Stimulated activated CD4-positive, alpha-beta T cell treated with anti-CD3 and anti-CD28 coated beads, Interleukin-1b, Interleukin-23, amount 100 ng/mL, for 48 hours (primary cell): ENCODE data around the gene SPON1.
A peak's percentile ranks its signal among the peaks of the same experiment; 100 is the strongest.

ENCODE experiments used
- DNase-seq: peaks from one replicate; pipeline ENCODE4 v3.0.0-alpha.2; 2020

The SPON1 gene

DNA sequence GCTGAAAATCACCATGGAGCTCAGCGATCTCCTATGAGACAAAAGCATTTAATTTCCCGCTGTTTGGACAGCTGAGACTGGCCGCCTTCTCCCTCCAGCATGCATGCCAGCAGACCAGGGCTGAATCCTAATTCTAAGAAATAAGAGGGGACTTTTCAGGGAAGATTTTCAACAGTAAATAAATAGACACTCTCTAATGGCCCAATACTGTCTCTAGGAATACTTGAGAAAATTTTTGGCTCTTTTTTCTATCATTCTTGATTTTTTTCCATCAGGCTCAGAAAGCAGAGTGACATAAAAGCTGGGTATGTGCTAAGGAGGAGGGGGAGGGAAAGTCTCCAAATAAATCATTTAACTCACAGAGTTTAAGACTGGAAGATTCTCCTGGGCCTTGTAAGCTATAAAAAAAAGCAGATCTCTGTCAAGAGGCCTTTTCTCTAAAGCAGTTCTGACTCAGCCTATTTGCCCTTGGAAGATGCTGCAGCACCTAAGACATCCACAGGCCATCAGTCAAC is 17.6 kb upstream of the SPON1 start:
- no peak for DNase-seq

DNA sequence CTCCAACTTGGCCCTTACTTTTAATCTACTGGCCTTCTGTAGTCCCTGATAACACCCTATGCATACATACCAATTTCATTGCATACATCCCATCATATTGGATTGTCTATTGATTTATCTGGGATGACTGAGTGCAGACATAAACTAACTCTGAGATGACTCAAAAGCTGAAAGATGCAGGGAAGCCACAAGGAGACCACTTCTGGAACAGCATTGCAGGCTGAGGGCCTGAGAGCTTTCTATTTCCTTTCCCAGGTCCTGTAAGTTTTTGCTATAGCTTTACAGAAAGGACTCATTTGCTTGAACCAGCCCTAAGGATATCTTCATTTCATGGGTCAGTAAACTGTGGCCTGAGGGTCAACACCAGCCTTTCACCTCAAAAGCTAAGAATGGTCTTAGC is 15.1 kb upstream of the SPON1 start:
- DNase-seq, result no peak

GRCh38 chr11:13949876-13950275 is 12.6 kb upstream of the SPON1 start:
- DNase-seq, result no peak

GRCh38 chr11:13952221-13952620 is 10.3 kb upstream of the SPON1 start:
- no peak for DNase-seq

DNA sequence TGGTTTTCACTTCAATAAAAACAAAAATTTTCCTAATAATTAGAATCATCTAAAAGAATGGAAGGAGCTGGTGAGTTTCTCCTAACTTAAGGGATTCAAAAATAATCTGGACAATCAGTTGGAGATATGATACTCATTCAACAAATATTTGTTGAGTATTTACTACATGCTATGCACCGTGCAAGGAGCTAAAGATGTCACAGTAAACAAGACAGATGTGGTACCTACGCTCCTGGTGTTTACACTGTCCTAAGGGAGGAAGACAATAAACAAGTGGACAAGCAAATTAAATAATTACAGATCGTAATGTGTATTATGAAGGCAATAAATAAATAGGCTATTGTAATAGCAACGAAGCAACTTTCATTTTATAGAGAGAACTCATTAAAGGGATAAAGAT is 9.9 kb upstream of the SPON1 start:
- no peak for DNase-seq

DNA sequence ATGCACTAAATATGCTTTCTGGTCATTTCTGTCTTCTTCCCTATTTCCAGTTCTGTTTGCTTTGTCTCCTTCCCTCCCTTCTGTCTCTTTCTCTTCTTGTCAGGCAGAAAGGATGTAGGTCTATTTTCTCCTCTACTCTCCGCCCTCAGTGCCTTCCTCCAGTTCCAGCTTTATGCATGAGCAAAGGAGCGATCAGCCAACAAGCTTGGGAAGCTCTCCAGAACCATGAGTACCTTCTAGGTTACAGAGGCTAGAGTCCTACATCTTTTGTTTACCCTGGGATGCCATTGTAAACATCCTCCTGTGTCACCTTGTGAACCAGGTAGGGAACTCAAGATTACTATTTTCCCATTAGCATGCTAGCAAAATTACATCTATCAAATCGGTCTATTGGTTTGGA is 7.9 kb upstream of the SPON1 start:
- DNase-seq, result no peak

- peak; percentile 32 for DNase-seq
These were observed 6.5 kb upstream of the SPON1 start for GRCh38 chr11:13955971-13956421.

DNA sequence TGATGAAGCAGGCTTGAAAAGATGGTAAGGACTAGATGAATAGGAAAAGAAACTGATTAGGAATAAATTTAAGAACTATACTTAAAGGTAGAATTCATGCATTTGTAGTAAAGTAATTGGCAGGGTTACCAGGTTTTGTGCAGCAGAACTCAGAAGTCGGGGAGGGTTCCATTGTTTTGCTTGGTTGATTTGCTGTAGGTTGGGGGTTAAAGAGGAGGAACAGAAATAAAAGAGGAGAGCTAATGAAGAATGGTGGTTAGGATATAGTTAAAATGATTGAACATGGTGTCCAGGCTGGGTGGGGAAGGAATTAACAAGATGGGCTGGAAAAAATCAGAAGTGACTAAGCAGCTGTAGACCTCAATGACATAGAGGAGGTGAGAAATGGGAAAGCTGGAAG is 5.5 kb upstream of the SPON1 start:
- no peak for DNase-seq

DNA sequence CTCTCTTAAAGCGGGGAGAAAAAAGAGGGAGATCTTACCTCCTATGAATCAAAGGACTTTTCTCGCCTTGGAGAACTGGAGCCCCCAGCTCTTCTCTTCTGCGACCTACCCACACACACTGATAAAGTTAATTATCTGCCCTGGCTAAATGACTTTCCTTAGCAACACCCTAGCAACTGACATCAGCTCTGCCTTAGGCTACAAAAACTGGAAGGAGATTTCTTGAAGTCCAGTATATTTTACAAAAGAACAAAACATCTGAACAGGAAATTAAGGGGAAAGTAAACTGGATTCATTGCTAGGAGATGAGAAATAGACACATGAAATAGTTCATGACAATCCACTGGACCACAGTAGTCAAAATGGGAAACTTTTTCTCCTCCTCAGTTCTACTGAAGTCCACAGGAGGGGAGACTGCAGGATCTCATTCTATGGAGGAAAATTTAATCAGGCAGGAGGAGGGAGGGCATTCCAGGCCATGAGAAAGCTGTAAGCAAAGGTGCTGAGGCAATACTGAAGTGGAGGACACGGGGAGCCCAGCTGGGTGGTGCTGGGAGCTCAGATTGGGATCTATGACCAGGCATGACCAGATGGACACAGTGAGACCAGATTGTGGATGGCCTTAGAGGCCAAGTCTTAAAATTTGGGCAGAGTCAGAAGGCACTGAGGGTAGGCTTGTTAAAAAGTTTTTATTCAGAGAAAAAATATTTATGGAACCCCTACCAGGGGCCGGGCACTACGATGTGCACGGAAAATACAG is 3.7 kb upstream of the SPON1 start:
- DNase-seq, result no peak

DNA sequence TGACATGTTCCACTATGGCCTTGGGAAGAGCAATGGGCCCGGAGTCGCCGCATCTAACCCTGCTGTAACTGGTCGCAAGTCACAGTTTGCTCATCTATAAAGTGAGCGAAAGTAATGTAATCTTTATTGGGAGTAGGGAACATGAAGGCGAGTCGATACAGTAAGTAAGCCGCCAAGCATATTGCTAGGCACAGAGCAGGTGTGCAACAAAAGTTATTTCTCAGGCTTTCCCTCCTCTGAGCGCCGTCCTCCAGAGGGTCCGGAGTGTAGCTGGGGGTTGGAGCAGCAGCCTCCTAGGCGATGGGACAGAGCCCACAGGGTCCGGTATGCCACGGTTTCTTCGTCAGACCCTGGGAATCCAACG is 343 bp upstream of the SPON1 start:
- no peak for DNase-seq

- peak; percentile 23 for DNase-seq
These were observed 836 bp downstream of the SPON1 start for GRCh38 chr11:13963169-13963948.

DNA sequence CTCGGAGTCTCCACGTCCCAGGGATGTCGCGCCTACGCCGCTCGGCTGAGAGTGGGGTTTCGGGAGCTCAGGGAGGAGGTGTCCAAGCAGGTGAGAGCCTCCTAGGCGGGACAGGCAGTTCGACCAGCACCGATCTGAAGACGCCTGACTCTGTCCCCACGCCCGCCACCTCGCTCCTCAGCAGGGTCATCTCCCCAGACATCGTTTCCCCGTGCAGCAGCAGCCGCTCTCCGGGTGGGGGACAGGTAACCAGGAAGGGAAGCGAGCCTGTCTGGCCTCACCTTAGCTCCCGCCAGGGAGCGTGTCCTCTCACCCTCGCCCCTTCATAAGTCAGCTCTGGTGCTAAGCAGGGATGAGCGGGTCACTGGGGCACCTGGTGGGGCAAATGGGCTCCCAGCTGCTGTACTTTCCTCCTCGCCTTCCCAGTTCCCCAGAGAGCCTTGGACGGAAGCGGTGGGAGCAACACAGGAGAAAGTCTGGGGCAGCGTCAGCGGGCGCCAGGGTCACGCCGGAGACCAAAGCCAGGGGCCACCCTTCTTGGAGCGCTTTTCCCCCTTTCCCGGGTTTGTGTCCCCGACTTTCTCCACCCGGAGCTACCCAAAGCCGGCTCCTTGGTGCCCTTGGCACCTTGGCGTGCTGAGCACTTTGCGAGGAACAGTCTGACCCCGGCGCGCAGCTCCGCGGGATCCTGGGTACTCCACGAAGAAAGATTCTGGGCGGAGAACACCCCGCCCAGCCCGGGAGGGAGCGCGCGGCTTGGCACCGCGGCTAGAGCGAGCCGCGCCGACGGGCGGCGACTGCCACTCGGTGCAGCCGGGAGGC is 1.6 kb downstream of the SPON1 start:
- no peak for DNase-seq

DNA sequence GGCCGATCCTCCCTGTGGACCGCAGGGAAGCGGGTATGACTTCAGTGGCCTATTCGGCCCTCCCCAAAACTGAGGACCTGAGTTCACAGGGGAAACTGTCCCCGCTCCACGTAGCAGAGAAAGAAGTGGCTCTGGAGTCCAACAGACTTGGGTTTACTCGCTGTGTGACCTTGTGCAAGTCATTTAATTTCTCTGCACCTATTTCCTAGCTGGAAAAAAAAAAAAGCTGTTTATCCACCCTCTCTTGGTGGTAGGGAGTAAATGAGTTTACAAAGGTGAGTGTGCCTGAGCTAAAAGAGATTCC is 2.2 kb downstream of the SPON1 start:
- no peak for DNase-seq

GRCh38 chr11:13965337-13965736 is 2.8 kb downstream of the SPON1 start:
- no peak for DNase-seq

DNA sequence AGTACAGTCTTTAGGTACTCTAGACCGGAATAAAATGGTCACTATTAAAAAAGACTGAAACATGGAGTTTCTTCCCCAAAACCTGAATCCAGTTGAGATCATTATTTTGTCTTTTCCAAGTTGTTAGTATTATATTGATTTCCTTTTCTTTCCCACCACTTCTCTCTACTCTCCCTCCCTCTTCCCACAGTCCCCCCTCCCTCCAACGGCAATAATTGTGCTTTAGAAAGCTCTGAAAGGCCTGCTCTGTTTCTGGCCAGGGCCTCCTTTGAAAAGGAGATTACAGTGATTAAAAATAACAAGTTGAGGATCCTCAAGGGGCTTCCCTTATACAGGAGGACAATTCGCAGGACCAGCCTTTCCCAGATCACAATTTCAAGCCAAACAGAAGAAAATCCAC is 3.5 kb downstream of the SPON1 start:
- no peak for DNase-seq

DNA sequence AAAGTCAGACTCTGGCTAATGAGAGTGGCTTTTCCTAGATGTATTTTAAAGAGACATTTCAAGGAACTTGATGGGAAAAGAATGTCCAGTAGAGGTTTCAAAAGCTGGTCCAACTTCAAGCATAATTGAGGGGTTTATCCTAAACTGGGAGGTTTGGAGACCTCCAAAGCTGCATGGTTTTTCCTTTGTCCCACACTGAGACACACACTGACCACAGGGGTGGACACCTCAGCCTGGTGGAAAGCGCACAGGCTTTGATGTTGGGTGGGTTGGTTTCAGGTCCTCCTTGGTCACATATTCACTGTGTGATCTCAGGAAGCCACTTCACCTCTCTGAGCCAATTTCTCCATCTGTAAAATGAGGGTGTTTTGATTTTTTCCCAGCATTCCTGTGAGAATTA is 4.0 kb downstream of the SPON1 start:
- DNase-seq, result no peak

DNA sequence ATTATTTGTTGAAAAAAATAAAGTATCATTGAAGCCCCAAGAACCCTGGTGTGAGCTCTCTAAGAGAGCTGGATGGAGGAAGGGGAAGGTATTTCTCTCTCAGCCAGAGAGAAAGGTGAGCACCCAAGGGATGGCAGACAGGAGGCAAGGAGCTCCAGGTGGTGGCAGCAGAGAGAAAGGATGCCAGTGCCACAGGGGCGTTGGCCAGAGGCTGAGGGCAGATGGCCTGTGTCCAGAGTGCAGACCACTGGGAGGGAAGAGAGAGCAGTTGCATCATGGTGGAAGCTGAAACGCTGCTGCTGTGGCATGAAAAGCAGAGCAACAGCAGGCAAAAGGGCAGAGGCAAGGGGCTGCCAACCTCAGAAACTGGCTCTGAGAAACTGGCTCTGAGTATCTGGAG is 8.5 kb downstream of the SPON1 start:
- DNase-seq, result no peak

- no peak for DNase-seq
These were observed 9.8 kb downstream of the SPON1 start for GRCh38 chr11:13972043-13972910.

GRCh38 chr11:13972944-13973343 is 10.4 kb downstream of the SPON1 start:
- no peak for DNase-seq

GRCh38 chr11:13974631-13975030 is 12.1 kb downstream of the SPON1 start:
- no peak for DNase-seq

DNA sequence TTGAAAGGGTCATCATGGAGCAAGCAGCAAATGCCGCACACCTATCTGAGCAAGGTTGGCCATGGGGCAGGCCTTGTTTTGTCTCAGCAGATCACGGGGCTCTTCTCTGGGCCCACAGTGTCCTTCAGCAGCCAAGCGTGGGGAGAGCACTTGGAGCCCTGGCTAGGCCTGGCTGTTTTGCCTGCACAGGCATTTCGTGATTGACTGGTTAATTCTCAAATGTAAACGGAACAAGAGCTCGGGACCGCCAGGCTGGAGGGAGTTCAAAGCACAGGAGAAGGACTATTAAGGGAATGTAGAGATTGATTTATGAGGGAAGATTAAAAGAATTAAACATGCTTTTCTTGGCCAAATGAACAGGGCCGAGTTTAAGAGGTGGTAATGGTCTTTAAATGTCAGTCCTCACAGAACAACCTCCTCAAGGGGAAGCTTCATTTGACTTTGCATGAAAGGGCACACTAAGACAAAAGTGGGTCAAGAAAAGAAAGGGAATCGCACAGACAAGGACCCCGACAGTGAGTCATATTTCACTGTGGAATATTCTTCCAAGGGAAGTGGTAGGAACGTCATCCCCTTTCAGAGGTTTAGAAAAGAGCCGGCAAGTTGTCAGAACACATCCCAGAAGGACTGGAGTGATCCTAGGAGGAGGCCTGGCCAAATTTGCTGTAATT is 20.7 kb downstream of the SPON1 start:
- no peak for DNase-seq
